HG02870 (cell line): ENCODE measurements around the gene SSNA1.
A peak's percentile ranks its signal among the peaks of the same experiment; 100 is the strongest.

ENCODE experiments used
- ATAC-seq: cut with Tn5 transposase; IDR thresholded peaks from one replicate; pipeline ENCODE4 v1.9.1; 2021; ENCODE audit warnings: mild to moderate bottlenecking, moderate library complexity; ENCODE audit not compliant: unreplicated experiment

SSNA1 gene

DNA sequence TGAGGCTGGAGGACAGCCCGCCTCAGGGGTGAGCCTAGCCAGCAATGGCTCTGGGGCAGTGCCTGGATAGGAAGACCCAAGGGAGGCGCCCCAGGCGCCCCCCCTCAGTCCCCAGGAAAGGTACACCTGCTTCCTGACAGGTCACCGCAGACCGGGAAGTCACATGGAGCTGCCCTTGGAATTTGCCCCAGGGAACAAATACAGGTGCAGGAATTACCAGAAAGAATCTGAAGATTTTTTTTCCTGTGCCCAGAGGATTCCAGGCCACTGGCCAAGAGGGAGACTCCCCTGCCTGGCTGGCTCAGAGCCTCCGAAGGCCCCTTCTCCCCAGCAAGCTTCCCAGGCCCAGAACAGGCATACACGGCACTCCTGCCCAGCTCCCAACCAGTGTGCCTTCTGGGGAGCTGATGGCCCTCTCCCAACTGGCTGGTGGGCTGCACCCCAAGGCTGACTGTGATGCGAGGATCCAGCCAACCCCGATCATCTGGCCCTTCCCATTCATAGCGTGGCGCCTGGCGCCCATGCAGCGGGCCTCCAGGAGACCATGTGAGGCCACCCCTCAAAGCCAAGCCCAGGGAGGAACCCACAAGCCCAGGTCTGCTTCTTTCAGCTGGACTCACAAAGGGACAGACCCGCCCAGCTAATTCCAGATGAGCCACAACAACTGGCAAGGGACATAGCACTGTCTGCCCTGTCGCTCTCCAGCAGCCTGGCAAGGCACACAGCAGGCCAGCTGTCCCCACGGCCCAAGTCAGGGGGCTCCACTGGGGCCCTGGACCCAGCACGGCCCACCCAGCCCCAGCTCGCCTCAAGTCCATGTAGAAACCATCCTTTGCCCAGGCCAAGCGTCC lies 9.8 kb downstream of the SSNA1 start:
- no peak for ATAC-seq

DNA sequence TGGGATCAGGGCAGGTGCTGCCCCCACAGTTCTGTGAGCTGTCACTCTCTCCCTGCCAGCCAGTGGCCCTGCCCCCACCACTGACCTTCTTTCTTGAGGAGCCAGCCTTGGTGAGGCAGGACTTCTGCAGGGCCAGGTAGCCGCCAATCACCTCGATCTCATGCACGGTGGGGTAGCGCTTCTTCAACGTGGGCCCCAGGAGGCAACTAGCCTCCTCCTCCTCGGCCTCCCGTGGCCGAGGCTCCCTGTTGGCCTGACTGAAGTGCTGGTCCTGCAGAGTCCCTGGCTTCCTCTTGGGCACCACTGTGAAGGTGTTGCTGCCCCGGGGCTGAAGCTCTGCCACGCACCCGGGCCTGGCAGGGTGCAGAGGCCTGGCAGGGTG lies 10.4 kb downstream of the SSNA1 start:
- no peak for ATAC-seq

DNA sequence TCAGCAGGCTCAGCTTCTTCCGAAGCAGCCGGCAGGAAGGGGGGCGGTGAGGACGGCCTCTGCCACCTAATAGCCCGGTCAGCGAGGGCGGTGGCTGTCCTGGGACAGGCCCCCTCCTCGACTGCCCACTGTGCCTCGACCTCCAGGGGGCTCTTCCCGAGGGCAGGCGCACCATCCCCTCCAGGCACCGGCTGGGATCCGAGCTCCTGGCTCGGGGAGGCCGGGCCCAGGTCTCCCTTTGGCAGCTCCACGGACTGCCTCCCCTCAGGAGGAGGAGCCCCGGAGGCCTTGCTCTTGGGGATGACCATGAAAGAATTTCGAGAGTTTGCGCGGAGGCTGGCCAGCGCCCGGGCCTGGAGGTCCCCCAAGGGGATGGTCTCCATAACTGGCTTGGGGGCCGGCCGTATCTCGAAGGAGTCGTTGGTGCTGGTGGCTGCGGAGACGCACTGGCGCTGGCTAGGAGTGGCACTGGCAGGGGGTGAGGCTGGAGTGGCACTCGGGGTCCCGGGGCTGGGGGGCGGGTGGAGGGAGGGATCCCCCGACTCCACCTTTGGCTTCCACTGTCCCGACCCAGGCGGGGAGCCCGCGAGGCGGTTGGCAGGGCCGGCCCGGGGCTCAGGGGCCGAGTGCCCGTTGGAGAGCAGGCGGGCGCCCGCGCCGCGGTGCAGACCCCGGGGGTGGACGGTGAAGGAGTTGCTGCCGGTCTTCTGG lies 11.1 kb downstream of the SSNA1 start:
- no peak for ATAC-seq

DNA sequence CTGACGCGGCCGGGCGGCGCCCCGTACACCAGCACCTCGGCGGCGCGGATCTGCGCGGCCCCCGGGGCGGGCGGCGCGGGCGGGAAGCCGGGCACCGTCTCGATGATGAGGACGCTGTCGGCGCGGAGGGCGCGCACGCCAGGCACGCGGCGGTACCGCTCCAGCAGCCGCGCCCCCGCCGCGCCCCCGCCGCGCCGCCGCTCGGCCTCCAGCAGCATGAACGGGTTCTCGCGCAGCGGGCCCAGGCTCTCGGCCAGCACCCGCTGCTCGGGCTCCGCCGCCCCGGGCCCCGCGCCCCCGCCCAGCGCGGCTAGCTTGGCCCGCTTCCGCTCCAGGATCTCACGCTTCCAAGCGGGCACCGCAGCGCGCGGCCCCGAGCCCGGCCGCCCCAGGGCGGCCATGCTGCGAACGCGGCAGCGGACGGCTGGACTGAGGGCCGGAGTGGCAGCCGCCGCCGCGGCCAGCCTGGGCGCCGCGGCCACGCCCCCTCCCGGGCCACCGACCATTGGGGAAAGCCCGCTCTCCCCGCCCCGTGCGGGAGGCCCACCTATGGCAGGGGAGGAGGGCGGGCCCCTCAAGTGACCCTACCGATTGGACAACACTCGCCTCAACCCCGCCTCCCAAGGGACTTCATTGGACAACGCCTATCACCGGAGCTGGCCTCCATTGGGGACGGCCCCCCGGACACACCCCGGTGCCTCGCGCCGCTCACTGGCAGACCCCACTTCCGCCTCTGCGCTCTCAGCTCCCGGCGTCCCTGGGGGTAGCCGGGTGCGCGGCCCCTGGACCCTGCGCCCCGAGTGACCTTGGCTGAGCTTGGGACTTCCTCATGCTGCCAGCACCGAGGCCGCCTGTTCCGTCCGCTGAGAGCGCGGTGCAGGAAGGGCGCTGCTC lies 12.1 kb downstream of the SSNA1 start, which contains the start of gene TPRN:
TSS of gene TPRN (minus strand) at position 431 of the 894 bp plus-strand sequence. CDS start at position 401, 30 bp downstream.
- peak; percentile 94 for ATAC-seq

DNA sequence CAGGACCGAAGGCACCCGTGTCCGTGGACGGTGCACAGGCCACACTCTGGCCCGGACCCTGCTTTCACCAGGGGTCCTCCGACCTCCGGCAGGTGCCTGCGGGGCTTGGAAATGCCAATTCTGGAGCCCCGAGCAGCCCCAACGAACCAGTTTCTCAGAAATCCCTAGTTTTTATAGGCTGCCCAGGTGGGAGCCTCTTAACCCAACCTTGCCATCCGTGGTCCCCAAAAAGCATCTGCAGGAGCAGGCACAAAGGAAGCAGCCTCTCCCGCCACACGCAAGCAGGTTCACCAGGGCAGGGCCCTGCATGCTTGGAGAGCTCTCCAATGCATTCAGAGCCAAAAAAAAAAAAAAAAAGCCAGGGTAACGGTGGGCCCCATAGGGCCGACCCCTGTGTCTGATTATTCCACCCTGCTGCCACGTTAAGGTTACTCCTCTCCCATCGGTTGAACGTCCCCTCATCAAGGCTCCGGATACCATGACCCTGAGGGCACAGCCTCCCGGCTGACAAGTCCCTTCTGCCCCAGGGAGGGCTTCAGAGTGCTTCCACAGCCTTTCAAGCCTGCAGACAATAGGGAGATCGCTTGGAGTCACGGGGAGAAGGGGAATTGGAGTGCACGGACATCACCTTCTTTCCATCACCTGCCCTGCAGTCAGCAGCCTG lies 12.9 kb downstream of the SSNA1 start:
- ATAC-seq = no peak

DNA sequence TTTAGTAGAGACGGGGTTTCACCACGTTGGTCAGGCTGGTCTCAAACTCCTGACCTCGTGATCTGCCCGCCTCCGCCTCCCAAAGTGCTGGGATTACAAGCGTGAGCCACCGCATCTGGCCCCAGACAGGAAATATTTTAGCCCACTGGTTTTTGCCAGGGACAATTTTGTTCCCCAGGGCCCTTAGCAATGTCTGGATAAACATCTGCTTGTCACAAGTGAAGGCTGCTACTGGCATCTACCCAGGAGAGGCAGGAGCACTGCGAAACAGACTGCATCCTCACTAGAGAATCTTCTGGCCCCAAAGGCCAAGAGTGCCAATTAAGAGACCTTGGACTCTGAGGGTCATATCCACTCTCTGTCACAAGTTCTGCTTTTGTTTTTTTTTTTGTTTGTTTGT lies 14.5 kb downstream of the SSNA1 start:
- no peak for ATAC-seq

DNA sequence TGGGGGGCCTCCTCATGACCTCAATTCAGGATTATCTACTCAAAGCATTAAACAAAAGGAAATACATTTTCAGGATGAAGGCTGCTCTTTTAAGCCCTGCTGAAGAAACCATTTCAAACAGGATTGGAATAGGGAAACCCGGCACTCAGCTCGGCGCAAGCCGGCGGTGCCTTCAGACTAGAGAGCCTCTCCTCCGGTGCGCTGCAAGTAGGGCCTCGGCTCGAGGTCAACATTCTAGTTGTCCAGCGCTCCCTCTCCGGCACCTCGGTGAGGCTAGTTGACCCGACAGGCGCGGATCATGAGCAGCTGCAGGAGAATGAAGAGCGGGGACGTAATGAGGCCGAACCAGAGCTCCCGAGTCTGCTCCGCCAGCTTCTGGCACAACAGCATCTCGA lies 16.3 kb downstream of the SSNA1 start:
- no peak for ATAC-seq

DNA sequence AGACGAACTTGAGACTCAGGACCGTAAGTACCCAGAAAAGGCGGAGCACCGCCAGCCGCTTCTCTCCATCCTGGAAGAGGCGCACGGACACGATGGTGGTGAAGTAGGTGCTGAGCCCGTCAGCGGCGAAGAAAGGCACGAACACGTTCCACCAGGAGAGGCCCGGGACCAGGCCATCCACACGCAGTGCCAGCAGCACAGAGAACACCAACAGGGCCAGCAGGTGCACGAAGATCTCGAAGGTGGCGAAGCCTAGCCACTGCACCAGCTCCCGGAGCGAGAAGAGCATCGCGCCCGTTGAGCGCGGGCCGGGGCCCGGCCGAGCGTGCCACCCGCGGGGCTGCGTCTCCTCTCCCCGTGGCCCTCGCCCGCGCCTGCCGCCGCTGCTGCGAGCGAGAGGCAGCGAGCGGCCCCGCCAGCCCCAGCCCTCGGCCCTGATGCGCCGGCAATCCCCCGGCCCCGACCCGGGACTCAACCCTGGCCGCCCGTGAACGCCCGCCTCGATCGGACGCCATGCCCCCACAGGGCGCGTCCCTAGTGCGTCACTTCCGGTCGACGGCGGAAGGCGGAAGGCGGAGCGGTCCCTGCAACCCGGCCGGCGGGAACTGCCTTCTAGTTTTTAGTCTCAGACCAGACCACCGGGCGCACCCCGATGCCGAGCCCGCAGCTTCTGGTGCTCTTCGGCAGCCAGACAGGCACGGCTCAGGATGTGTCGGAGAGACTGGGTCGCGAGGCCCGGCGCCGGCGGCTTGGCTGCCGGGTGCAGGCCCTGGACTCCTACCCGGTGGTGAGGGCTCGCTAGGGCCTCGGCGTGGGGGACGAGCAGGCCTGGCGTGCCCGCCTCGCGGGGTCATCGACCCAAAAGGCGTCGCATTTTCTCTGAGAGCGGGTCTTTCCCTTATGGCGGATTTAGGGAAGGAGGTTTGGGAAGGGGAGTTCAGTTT lies 16.9 kb downstream of the SSNA1 start, which contains the start of the genes NDOR1 and TMEM203:
TSS of gene NDOR1 (plus strand) at position 575 of the 944 bp plus-strand sequence. CDS start at position 653, 78 bp downstream.
TSS of gene TMEM203 (minus strand) at position 523 of the 944 bp plus-strand sequence. CDS start at position 289, 234 bp downstream.
- no peak for ATAC-seq

DNA sequence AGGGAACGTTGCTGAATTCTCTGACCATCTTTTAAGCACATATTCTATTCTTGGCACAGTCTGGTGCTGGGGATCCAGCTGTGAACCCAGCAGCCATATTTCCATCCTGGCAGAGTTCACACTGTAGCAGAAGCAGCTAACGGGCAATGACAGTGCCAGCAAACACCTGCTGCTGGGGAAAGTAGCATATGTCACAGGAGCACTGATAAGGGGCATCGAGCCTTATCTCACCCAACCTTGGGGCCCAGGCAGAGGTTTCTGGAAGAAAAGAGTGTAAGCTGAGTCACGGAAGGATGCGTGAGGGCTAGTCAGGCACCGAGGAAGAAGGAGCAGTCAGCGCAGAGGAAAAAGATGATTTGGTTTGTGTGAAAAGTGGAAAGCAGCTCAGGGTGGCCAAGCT lies 18.1 kb downstream of the SSNA1 start:
- ATAC-seq = no peak

DNA sequence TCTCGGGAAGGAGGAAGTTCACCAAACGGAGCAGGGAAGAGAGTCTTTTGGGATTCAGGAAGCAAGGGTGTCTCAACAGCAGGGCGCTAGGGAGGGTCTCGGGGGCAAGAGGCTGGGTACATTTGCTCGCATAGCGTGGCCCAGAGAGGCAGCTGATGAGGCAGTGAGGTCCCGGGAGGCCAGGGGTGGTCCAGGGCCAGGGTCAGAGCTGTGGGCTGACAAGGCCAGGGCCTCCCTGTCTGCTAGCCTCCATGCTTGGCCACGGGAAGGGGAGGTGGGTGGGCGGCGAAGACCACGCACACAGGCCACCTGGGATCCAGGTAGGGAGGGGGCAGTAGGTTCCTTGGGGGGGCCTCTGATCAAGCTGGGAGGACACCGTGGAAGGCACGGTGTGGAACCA lies 23.1 kb downstream of the SSNA1 start:
- ATAC-seq = no peak

DNA sequence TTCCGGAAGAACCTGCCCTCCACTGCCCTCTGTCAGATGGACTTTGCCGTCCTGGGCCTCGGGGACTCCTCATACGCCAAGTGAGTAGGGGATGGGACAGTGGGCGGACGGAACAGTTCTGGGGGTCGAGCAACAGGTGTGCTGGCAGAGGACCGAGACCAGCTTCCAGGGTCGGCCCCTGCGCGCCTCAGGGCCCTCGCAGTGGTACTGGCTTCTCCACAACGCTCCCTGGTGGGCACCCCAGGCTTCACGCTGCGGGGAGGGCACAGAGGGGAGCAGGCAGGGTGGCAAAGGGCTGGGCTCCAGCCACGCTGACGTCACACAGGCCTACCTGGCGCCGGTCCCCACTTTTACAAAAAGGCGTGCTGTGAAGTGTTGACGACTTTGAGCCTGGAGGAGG lies 24.0 kb downstream of the SSNA1 start:
- no peak for ATAC-seq

DNA sequence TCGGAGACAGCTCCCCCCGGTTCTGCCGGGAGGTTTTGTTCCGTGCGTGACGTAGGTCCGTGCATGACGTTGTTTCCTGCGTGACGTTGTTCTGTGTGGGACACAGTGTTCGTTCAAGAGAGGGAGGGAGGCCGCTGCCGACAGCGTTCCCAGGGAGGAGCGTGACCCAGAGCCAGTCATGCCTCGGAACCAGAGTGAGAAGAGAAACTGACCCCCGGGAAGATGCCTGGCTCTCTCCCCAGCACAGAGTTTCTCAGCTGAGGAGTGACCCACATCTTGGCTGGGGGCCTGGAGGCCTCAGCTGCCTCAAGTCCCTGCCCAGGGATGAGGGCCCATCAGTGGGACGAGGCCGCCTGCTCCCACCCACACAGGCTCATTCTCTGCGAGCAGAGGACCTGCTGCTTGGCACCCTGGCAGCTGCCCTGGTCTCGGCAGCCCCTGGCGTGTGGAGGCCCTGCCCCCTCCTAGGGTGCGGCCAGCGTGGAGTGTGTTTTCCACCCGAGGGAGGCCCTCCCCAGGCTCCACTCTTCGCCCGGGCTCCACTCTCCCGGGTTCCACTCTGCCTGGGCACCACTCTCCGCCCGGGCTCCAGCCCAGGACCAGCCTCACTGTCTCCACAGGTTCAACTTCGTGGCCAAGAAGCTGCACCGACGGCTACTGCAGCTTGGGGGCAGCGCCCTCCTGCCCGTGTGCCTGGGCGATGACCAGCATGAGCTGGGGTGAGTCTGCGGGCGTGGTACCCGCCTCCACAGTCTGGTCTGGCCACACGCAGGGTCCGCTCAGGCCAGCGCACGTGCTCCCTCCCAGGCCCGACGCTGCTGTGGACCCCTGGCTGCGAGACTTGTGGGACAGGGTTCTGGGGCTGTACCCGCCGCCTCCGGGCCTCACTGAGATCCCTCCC lies 24.9 kb downstream of the SSNA1 start:
- ATAC-seq = no peak

DNA sequence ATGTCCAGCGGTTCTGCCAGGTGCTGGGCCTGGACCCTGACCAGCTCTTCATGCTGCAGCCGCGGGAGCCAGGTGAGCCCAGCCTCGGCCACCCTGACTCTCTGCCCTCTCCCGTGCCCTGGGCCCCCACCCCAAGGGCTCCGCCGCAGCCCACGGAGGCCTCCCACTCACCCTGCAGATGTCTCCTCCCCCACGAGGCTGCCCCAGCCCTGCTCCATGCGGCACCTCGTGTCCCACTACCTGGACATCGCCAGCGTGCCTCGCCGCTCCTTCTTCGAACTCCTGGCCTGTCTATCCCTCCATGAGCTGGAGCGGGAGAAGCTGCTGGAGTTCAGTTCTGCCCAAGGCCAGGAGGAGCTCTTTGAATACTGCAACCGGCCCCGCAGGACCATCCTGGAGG lies 26.1 kb downstream of the SSNA1 start:
- no peak for ATAC-seq

DNA sequence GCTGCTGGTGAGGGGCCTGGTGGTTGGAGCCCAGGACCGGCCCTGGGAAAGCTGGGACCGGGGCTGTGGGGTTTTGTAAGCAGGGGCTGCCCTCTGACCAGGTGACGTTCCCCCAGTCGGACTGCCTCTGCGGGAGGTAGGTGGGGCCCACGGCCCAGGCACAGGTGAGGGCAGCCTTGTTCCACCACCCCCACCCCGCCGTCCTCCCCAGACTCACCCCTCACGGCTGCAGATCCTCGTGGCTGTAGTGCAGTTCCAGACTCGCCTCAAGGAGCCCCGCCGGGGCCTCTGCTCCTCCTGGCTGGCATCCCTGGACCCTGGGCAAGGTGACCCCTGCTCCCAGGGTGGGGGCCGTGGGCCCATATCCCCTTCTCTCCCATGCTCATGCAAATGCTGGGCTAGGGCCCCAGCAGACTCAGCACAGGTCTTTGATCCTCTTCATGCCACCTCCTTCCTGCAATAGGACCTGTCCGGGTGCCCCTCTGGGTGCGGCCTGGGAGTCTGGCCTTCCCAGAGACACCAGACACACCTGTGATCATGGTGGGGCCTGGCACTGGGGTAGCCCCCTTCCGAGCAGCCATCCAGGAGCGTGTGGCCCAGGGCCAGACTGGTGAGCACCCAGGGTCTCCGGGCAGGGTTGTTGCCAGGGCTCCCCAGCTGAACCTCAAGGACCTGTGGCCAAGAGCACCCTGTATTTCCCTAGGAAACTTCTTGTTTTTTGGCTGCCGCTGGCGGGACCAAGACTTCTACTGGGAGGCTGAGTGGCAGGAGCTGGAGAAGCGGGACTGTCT lies 26.9 kb downstream of the SSNA1 start:
- ATAC-seq = no peak

DNA sequence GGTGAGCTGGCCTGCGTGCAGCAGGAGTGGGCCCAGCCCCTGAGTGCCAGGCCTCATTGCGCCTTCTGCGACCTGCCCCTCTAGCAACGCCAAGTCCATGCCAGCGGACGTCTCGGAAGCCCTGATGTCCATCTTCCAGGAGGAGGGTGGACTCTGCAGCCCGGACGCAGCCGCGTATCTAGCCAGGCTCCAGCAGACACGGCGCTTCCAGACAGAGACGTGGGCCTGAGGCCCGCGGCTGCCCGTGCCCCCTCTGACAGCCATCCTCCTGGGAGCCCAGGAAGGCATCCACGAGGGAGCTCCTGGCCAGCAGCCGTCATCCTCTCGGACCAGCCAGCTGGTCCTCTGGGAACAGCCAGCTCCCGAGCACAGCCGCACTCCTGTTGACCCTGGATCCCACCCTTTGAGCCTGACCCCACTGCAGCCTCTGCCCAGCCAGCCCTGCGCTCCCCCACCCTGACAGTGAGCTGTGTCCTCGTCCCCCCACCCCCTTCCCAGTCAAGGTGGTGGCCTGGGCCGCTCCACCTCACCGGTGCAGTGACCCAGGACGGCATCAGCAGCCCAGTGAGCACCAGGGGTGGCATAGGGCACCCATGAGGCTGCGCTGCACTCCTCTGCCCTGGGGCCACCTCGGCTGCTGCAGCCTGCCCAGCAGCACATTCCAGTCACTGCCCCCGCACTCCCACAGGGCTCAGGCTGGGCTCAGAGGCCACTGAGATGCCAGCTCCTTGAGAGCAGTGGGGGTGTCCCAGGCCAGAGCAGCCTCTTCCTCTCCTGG lies 27.9 kb downstream of the SSNA1 start:
- no peak for ATAC-seq

DNA sequence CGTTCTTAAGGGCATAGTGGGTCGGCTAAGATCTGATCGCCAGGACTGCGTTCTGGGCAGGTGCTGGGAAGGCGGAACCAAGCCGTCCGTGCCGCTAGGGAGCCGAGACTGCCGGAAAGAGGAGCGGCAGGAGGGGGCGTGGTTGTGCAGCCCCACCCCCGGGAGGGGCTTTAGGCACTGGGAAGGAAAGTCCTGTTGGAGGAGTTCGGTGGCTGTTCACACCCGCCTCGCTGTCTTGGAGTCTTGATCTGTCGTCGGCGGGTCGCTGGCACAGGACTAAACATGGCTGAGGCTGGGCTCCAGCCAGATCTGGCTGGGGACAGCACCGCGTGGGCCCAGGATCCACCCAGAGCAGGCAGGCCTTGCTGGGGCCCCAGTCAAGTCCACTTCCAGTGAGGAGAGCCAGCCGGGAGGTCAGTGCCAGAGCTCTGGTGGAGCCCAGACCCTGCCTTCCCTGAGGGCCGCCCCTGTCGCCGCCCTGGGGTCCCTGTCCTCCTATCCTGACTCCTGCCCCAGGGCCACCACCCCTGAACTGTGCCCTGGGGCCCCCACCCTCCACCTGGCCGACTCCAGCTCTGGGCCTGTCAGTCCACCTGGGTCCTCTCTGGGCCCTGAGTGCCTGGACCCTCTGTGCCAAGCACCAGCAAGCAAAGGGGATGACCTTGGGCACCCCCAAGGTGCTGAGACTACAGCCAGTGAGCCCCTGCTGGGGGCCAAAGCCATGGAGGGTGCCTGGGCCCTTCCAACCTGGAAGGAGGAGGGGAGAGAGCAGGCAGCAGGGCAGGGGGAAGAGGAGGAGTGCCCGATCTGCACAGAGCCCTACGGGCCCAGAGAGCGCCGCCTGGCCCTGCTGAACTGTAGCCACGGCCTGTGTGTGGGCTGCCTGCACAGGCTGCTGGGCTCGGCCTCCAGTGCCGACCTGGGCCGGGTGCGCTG lies 29.1 kb downstream of the SSNA1 start:
- ATAC-seq = no peak
